Right renal pelvis (tissue), 4 donors: ENCODE results near the gene FNIP1. TPM values are rescaled to one million over a fixed set of nuclear protein-coding genes. Genes with fewer than 3 reads are reported as not detected.
"Not testable (repeated sequence)": the region's sequence is repeated elsewhere in the genome, so short reads cannot be mapped to it uniquely, and the experiment has no call there.

ENCODE experiments used
- DNase-seq, 4 donors: peaks; one replicate each; pipeline ENCODE4 v3.0.0-alpha.2; 2013; ENCODE audit warnings: low read depth in 4 of 4, low spot score in 3 of 4, missing footprints in 1 of 4
- polyA plus RNA-seq, 4 donors: library from polyadenylated mRNA; unstranded; fragments of 120-200 nt; gene quantifications; one replicate each; pipeline ENCODE4 v1.2.1, GENCODE V29; 2013; ENCODE audit not compliant: insufficient read length in 4 of 4

FNIP1 gene
- polyA plus RNA-seq, result 10 to 100 TPM; 13.2 to 18.1 (median 16.2) TPM

DNA sequence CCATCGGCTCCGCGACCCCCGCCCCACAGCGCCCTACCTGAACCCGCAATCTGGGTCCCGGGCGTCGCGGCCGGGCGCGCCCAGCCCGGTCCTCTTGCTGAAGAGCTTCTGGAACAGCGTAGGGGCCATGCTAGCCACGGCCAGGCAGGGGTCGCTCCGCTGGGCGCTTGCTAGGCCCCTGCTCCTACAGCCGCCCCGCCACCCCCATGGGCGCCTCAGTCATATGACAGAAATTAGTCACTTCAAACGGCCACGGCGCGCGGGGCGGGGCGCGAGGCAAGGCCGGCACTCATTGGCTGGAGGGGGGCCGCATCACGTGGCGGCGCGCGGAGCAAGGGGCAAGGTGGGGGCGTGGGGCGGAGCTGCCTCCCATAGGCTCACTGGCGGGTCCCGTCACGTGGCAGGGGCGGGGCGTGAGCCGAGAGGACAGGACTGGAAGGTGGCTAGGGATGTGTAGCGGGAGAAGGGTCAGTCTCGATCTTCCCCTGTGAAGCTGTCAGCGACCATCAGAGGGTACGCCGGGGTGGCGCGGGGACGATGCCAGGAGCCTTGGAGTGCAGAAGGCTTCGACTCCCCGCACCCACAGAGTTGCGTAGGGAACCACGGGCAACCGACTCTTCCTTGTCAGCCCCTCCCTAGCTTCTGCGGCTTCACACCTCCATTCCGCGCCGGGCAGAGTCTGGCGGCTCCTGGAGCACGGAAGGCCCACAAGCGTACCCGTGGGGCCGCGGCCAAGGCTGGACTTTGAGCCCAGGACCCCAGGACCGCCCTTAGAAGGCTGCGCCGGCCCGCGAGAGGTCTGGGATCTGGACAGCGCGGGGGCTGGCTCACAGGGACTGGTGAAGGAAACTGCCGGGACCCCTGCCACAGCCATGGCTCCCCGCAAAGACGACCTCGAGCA is at the start of gene FNIP1:
Gene FNIP1, minus strand, starts transcription at position 225 of the 901 bp plus-strand sequence. Its CDS starts 96 bp downstream, at position 129.
- peak; percentile 89 to 93 (median 92) for DNase-seq

DNA sequence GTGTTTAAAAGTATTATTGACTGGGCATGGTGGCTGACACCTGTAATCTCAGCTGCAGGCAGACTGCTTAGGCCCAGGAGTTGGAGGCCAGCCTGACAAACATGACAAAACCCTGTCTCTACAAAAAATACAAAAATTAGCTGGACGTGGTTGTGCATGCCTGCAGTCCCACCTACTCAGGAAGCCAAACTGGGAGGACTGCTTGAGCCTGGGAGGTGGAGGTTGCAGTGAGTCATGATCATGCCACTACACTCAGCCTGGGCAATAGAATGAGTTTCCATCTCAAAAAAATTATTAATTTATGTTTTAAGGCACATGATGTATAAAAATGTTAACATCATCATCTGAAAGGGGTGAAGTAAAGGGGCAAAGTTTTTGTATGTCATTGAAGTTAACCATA is 49.7 kb upstream of the FNIP1 start:
- DNase-seq, result no peak

DNA sequence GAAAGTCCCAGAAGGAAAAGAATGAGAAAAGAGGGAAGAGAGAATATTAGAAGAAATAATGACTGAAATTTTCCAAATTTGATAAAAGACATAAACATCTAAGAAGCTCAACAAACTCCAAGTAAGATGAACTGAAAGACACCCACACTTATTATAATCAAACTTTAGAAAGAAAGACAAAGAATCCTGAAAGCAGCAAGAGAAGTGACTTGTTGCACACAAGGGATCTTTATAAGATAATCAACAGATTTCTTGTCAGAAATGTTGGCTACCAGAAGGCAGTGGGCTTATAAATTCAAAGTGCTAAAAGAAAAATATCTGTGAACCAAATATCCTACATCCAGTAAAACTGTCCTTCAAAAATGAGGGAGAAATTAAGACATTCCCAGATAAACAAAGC is 49.0 kb upstream of the FNIP1 start:
- no peak for DNase-seq

DNA sequence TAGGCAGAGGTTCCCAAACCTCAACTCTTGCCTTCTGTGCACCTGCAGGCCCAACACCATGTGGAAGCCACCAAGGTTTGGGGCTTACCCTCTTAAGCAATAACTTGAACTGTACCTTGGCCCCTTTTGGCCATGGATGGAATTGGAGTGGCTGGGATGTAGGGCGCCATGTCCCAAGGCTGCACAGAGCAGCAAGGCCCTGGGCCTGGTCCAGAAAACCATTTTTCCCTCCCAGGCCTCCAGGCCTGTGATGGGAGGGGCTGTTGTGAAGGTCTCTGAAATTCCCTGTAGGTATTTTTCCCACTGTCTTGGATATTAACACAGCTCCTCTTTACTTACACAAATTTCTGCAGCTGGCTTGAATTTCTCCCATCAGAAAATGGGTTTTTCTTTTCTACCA is 46.2 kb upstream of the FNIP1 start:
- not testable (repeated sequence) for DNase-seq

DNA sequence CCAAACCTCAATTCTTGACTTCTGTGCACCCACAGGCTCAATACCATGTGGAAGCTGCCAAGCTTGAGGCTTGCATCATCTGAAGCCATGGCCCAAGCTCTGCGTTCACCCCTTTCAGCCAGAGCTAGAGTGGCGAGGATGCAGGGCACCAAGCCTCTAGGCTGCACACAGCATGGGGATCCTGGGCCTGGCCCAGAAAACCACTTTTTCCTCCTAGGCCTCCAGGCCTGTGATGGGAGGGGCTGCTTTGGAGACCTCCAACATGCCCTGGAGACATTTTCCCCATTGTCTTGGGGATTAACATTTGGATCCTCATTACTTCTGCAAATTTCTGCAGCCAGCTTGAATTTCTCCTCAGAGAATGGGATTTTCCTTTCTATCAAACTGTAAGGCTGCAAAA is 35.9 kb upstream of the FNIP1 start:
- DNase-seq, result not testable (repeated sequence)

DNA sequence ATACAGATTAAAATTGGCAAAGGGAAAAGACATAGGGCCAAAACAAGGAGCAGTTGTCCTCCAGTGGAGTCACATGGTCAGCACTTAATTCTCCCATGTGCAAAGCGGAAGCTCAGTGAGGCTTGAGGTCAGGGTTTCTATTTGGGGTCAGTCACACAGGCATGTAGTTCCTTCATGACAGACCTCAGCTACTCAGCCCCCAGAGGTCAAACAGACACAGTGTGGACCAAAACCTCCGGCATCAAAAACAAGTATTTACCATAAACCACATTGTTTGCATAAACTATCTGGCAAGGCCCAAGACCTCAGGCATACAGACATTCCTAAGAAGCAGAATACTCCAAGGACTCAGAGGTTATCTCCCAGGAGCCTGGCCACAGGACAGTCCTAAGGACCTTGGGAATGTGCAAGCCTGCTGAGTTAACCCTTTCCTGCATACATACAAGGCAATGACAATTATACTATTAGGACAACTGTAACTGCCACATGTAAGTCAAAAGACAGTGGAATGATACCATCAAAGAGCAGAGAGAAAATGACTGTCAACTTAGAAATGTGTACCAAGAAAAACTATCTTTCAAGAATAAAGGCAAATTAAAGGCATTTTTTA is 28.7 kb upstream of the FNIP1 start:
- no peak for DNase-seq

DNA sequence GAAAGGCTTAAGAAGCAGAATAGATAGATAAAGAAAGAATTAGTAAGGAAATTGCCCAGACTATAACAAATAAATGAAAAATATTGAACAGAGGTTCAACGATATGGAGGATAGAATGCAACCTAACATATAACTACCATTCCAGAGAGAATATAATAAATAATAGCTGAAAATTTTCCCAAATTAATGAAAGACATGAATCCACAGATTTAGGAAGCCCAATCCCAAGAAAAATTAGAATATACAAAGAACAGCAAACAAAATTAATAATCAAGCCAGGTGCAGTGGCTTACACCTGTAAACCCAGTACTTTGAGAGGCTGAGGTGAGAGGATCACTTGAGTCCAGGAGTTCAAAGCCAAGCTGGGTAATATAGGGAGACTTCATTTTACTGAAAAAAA is 27.8 kb upstream of the FNIP1 start:
- DNase-seq, result no peak

DNA sequence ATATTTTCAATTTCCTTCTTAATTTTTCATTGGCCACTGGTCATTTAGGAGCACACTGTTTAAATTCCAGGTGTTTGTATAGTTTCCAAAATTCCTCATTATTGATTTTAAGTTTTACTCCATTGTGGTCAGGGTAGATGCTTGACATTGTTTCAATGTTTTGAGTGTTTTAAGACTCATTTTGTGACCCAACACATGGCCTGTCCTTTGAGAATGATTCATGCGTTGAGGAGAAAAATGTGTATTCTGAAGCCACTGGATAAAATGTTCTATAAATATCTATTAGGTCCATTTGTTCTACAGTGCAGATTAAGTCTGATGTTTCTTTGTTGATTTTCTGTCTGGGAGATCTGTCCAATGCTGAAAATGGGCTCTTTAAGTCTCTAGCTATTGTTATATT is 24.4 kb upstream of the FNIP1 start:
- DNase-seq, result no peak

DNA sequence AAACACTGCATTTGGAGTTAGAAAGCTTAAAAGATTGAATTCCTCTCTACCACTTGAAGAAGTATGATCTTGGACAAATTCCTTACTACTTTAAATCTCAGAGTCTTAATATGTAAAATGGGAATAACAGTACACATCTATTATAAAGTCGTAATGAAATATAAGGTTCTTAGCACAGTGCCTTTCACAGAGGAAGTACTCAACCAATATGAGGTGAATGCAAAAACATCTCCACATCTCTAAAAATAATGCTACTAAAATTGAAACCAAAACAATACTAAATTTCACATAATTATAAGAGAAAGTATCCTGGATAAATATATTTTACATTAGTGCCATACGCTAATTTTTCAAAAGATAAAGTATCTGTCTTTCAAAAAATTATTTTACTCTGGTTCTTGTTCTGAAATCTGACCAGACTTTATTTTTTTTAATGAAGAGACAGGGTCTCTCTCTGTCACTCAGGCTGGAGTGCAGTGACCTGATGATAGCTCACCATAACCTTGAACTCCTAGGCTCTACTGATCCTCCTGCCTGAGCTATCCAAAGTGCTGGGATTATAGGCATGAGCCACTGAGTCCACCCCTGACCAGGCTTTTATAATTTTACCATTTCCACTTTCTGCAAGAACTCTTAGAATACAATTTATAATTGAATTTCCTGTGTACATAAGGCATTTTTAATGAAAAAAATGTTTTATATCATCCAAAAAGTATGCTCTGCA is 21.3 kb upstream of the FNIP1 start:
- no peak for DNase-seq

DNA sequence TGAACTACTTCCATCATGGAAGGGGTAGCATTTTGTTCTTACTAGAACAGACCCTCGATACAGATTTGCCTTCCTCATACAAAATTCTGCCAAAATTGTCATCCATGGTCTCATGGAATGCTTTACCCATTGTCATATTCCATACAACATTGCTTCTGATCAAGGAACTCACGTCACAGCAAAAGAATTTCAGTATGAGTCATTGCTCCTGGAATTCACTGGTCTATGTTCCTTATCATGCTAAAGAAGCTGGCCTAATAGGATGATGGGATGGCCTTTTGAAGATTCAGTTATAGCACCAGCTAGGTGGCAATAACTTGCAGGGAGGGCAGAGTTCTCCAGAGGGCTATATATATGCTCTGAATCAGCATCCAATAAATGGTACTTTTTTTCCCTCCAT is 18.2 kb upstream of the FNIP1 start:
- DNase-seq, result no peak

DNA sequence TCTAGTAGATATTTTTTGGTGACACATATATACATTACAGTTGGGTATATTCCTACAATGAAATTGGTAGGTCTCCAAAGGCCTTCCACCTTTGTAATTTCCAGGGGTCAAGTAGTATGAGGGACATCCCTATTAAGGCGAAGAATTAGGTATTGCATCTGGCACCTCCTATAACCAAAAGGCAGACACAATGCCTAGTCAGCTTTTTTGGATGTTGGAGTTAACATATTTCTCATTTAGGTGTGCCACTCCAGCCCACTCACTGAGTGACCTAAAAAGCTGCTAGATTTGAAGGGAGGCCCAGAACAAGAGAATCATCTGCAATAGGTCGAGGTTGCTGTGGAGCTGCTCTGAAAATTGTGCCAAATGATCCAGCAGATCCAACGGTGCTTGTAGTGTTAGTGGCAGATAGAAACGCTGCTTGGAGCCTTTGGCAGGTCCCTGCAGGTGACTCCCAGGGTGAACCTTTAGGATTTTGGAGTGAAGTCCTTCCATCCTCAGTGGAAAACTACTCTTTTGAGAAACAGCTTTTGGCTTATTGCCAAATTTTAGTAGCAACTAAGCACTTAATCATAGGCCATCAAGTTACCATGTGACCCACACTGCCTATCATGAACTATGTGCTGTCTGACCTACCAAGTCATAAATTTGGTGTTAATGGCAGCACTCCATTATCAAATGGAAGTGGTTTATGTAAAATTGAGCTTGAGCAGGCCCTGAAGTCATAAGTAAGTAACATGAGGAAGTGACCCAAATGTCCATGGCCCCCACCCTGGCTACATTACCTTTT is 15.7 kb upstream of the FNIP1 start:
- no peak for DNase-seq

DNA sequence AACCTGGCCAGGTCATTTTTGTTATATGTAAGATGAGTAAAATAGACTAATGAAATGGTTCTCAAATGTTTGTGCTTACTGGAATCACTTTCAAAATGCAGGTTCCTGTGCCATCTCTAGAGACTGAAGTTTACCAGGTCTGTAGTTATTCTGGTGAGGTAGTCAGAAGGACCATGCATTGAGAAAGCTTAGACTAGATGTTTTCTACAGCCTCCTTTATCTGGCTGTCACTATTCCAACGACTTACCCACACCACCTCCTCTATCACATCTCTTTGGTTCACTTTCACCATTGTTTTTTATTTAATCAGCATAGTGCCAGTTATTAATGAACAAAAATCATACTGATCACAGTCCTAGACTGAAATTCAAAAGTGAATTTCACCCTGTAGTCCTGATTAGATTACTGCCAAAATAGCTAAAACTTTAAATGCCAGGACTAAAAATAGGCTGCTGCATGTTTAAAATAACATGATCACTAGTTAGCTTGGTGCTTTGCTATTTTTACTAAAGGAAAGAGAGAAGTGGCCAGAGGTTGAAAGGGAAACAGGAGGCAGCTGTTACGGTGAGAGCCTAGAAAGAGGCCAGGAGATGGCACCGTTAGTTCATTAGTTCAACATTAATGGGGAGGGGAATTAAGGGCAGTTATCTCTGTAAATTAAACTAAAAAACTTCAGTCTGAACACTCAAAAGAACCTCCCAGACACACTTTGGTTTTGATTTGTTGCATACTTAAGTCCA is 13.9 kb upstream of the FNIP1 start:
- no peak for DNase-seq

DNA sequence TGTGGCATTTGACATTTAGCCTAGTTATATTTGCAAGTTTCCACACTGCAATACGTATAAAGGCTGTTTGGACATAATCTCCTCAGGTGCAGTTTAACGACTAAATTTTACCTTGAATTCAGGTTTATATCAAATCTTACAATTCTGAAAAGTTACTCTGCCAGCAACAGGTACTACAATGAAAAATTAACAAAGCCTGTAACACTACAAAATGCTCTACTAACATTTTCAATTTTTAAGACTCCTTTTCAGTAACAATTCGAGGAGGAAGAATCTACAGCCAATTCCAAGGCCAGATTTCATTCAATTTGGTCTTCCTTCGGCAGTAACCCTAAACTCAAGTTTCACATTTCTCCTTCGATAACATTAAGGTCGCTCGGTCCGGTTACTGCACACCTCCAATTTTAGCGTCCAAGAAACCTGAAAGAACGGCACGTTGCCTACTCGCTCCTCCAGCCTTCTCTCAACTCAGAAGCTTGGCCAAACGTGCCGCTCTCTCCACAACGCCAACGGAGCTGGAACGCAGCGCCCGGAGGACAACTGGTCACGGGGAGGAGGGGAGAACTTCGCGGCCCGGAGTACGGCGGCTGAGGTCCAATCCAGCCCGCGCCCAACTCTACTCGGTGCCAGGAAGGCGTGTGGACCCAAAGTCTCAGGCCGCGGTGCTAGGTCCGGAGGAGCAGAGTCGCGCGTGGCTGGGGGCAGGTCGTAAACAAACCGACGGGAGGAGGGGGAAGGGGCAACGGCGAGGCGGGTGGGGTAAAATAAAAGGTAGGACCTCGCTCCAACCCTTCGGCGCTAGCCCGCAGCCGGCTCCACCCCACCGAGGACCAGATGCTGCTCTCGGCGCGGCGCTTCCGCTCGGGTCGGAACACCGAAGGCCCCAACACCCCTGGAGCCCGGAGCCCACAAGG is 681 bp downstream of the FNIP1 start:
- peak; percentile 20 to 56 (median 28) for DNase-seq

DNA sequence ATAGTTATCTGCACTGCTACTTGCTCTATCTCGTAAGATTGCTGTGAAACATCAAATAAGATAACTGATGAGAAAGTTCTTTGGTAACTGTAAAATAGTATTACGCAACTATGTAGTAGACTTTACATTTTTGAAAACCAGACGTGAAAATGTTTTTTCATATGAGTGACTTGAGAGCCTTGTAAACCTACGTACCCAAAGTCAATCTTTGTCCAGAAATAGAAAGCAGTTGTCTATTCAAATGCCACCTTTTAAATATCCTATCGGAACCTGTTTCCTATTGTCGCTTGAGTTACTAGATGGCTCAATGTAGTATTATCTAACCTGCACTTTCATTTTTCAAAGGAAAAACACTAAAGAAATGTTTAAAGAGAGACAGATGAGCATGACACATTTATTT is 1.6 kb downstream of the FNIP1 start:
- DNase-seq, result no peak

DNA sequence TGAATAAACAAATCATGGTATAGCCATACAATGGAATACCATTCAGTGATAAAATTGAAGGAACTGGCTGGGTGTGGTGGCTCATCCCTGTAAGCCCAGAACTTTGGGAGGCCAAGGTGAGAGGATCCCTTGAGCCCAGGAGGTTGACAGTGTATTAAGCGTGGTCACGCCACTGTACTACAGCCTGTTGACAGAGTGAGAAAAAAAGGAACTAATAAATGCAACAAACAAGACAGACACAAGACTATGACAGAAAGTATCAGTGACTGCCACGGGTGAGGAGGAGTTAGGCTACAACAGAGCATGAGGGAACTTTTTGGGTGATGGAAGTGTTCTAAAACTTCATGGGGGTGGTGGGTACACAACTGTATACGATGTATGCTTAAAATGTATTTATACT is 2.2 kb downstream of the FNIP1 start:
- DNase-seq, result no peak

DNA sequence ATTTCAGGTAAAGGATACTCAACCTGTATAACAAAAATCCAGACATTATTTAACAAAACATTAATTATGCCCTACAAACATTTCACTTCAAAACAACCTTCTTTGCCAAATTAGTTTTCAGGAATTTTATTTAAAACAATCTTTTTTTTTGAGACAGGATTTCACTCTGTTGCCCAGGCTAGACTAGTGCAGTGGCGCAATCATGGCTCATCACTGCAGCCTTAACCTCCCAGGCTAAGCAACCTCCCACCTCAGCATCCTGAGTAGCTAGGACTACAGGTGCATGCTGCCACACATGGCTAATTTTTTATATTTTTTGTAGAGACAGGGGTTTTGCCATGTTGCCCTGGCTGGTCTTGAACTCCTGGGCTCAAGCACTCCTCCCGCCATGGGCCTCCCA is 3.9 kb downstream of the FNIP1 start:
- DNase-seq, result no peak

DNA sequence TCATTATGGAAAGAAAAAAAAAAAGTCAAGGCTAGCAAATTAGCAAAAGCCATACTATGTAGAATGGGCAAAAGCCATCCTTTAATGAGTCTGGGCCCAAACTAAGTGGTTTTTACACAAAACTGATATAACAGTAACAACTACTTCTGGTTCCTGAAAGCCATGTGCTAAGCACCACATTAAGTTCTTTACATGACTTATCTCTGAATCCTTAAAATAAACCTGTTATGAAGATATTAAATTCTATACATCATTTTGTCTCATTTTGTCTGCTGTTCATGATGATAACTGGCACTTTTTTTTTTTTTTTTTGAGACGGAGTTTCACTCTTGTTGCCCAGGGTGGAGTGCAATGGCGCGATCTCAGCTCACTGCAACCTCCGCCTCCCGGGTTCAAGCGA is 5.0 kb downstream of the FNIP1 start:
- no peak for DNase-seq

DNA sequence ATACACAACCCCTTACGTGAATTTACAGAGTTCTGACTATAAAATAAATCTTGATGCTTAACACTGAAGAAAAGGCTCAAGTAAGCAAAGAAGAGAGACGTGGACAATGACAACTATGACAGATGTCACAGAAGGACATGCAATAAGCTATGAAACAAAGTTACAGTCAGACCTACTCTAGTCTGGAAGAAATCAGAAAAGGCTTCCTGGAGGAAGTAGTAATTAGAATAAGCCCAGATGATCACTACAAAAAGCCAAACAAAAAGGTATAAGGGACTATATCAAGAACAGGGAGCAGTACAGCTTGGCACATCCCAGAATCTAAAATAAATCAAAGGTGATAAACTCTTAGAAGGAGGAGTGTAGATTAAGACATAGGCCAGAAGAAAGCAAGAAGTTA is 6.3 kb downstream of the FNIP1 start:
- DNase-seq, result no peak

DNA sequence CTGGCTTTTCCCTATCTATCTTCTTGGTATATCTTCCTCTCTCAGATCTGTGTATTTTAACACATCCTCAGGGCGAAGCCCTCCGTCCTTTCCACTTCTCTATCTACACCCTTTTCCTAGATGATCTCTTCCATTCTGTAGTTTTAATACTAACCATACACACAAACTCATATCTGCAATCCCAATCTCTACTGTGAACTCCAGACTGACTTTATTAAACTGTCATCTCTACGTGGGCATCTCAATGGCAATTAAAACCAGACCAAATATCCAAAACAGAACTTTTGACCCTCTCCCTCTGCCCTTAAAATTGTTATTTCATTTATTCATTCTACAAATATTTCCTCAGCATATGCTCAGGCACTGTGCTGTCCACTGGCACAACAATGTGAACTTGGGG is 7.1 kb downstream of the FNIP1 start:
- no peak for DNase-seq
